ENCODE results near the gene STAT5A.
A peak's percentile ranks its signal among the peaks of the same experiment; 100 is the strongest.
"Not testable (repeated sequence)": the region's sequence is repeated elsewhere in the genome, so short reads cannot be mapped to it uniquely, and the experiment has no call there.

The STAT5A gene

DNA sequence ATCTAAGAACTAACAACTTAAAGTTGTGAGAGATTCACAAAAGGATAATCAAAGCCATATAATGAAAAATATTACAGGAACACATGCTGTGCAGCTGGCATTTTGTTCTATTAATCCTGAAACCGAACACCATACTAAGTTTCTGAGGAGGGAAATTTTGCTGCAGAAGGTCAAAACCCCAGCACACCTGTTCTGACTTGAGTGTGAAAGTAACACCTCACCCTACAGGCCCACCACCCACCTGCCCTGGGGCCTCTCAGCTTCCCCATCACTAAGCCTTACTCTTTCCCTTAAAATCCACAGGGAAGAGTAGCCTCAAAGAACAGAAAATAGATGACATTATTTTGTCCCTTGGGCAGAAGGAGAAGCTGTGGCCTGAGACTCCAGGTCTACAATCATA lies 44.8 kb downstream of the STAT5A start:
- DNase-seq (ENCODE audit: low spot score): no peak

DNA sequence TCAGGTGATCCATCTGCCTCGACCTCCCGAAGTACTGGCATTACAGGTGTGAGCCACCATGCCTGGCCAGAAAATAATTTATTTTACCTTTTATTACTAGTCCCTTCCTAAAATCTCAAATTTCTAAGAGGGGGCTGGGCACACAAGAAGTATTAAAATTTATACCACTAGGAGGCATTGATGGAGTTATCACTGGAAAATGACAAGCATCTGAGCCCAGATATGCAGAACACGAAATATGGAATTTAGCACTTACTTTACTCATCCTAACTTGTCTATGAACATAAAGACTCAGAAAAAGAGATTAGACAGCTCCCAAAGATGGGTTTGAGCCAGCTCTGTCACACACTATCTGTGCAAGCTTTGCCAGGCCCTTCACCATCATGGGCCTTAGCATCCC lies 46.4 kb downstream of the STAT5A start:
- no peak for DNase-seq (ENCODE audit: low spot score)

GRCh38 chr17:42337442-42337841 lies 49.1 kb downstream of the STAT5A start:
- DNase-seq (ENCODE audit: low spot score): no peak

- DNase-seq (ENCODE audit: low spot score): no peak
Observed at GRCh38 chr17:42338427-42338985, 50.2 kb downstream of the STAT5A start.

DNA sequence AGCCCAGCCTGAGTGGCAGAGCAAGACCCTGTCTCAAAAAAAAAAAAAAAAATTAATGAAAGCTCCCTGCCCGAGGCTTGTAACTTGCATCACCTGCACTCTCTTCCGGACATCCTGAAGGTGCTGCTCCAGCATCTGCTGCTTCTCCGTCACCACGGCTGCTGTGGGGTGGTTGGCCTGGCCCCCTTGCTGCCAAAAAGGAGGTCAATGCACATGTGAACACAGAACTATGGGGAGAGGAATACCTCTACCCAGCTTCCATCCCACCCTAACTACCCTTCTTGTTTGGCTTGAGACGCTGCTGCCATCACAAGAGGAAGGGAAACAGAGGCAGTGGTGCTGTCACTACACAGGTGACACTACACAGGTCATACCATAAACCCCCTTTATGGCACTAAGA lies 50.9 kb downstream of the STAT5A start:
- DNase-seq (ENCODE audit: low spot score): no peak

GRCh38 chr17:42340691-42341127 lies 52.4 kb downstream of the STAT5A start:
- no peak for DNase-seq (ENCODE audit: low spot score)

- DNase-seq (ENCODE audit: low spot score): no peak
Observed at GRCh38 chr17:42341568-42341967, 53.3 kb downstream of the STAT5A start.

DNA sequence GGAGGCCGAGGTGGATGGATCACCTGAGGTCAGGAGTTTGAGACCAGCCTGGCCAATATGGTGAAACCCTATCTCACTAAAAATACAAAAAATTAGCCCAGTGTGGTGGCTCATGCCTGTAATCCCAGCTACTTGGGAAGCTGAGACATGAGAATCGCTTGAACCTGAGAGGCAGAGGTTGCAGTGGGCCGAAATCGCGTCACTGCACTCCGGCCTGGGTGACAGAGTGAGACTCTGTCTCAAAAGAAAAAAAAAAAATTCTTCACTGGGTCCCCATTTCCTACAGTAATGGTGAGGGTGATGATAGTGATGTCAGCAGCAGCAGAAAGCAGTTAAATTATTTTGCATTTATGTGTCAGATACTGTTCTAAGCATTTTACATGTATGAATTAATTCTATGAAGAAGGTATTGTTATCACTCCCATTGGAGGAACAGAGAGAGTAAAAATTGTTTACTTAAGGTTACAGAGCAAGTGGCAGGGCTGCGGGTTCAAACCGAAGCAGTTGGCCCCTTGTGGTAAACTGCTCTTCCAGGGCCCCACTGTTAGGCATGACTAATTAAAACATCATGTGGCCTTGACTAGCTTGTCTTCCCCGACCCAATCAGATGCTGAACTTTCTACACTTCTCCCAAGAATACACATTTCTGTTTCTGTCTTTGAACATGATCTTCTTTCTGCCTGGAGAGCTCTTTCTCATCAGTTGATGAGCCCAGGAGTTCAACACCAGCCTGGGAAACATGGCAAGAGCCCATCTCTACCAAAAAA lies 54.1 kb downstream of the STAT5A start:
- no peak for DNase-seq (ENCODE audit: low spot score)

- no peak for DNase-seq (ENCODE audit: low spot score)
Observed at GRCh38 chr17:42345396-42346073, 57.2 kb downstream of the STAT5A start.

DNA sequence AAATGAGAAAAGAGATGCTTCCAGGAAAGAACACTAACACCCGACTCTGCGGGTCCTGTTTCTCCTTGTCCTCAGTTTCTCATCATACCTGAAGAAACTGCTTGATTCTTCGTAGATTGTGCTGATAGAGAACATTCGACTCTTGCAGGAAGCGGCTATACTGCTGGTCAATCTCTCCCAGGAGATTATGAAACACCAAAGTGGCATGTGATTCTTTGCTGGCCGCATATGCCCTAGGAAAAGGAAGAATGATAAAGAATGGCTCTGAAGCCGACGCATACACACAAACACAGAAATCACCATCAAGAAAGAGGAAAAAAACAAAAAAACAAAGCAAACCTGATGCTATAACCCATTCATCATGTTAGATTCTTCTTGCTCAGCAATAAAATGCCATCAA lies 58.2 kb downstream of the STAT5A start:
- no peak for DNase-seq (ENCODE audit: low spot score)

- peak; percentile 65 for DNase-seq (ENCODE audit: low spot score)
Observed at GRCh38 chr17:42347198-42347597, 58.9 kb downstream of the STAT5A start.

GRCh38 chr17:42347606-42348005 lies 59.3 kb downstream of the STAT5A start:
- DNase-seq (ENCODE audit: low spot score): no peak

DNA sequence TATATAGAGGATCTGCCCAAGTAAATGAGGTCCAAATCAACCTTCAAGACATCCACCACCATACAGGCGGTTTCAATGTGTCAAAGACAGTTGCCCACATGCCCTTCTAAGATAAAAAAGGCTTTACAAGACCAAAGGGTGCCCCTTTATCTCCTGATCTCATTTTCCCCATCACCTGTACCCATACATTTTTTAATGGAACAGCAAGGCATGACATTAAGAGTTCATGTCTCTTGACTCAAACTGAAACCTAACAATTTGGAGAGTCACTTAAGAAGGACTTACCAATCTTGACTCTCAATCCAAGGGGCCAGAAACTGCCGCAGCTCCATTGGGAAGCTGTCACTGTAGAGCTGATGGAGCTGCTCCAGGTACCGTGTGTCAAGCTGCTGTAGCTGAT lies 59.8 kb downstream of the STAT5A start:
- no peak for DNase-seq (ENCODE audit: low spot score)

DNA sequence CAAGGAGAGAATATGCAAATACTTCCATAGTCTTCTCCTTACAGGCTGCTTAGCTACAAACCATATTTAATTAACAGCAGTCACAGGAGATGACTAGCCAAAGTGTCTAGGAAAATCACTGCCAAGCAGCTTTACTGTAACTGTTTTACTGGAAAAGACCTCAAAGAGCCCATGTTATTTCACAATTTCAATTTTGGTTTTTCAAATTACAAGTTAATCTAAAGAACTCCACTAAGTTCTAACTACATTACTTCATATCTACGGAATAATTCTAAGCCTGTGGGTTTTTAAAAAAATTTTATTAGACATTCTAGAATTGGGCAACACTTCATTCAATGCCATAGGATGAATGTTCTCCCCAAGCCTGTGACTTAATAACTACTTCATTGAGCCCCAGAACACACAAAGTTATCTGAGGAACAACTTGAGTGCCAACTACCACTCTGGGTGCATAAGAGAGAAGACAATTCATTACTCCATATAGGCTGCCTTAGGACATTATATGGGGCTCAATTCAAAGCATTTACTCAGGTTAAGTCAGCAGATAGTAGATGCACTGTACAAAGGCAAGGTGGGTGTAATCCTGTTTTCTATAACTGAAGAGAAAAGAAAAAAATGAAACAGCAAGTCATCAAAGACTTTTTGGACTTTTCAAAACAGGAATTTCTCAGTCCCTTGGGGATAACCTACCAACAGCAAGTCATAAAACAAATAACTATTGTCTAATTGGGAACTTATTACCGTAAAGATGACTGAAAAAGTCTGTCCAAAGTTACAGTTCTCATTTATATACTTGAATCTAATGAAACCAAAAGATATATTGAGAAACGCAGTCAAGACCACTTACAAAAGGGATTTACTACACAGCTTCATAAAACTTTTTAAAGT lies 66.9 kb downstream of the STAT5A start:
- no peak for DNase-seq (ENCODE audit: low spot score)

DNA sequence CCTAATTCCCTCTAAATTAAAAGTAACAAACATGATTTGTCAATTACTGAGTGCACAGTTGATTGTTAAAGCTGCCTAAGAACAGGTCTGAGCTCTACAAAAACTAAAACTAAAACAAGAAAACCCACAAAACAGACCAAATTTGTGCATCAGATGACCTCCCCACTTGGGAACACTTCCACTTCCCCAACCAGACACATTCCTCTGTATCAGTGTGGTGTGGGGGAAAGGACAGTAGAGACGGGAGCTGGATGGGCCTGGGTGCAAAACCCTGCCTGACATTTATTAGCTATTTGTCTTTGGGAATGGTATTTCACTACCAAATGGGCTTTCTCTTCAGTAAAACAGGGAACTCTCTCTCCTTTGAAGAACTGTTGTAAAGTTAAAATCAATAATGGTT lies 70.1 kb downstream of the STAT5A start:
- DNase-seq (ENCODE audit: low spot score): no peak

- no peak for DNase-seq (ENCODE audit: low spot score)
Observed at GRCh38 chr17:42359133-42359532, 70.8 kb downstream of the STAT5A start.

- not testable (repeated sequence) for DNase-seq (ENCODE audit: low spot score)
Observed at GRCh38 chr17:42360388-42360787, 72.1 kb downstream of the STAT5A start.
